ENCODE measurements around the gene ALOX5. TPM values are rescaled to one million over a fixed set of nuclear protein-coding genes. Genes with fewer than 3 reads are reported as not detected.

Gene ALOX5
- total RNA-seq, 1 experiment from 2014 or later = not detected

- no peak overlapping the region for H3K4me3 ChIP-seq
- DNase-seq (ENCODE audit: low read depth in 1 of 2, low spot score in 2 of 2) = no peak
Measured at GRCh38 chr10:45456822-45457221, 82.8 kb downstream of the ALOX5 start.

GRCh38 chr10:45457487-45457886, 83.5 kb downstream of the ALOX5 start:
- no peak overlapping the region for H3K27ac ChIP-seq
- no peak overlapping the region for H3K4me3 ChIP-seq
- H3K27me3 ChIP-seq (replicated peaks) = no peaks in the 10 kb centered on the region
- DNase-seq (ENCODE audit: low read depth in 1 of 2, low spot score in 2 of 2) = no peak
- no peaks in the 10 kb centered on the region for H3K9me3 ChIP-seq (replicated peaks)
- H3K4me1 ChIP-seq (replicated peaks) = no peaks in the 10 kb centered on the region
- H3K36me3 ChIP-seq = no peaks in the 10 kb centered on the region

More at GRCh38 chr10:45456822-45457221, 82.8 kb downstream of the ALOX5 start:
- H3K36me3 ChIP-seq = no peaks in the 10 kb centered on the region
- H3K4me1 ChIP-seq (replicated peaks) = no peaks in the 10 kb centered on the region
- no peak overlapping the region for H3K27ac ChIP-seq
- no peaks in the 10 kb centered on the region for H3K27me3 ChIP-seq (replicated peaks)
- H3K9me3 ChIP-seq (replicated peaks) = no peaks in the 10 kb centered on the region

DNA sequence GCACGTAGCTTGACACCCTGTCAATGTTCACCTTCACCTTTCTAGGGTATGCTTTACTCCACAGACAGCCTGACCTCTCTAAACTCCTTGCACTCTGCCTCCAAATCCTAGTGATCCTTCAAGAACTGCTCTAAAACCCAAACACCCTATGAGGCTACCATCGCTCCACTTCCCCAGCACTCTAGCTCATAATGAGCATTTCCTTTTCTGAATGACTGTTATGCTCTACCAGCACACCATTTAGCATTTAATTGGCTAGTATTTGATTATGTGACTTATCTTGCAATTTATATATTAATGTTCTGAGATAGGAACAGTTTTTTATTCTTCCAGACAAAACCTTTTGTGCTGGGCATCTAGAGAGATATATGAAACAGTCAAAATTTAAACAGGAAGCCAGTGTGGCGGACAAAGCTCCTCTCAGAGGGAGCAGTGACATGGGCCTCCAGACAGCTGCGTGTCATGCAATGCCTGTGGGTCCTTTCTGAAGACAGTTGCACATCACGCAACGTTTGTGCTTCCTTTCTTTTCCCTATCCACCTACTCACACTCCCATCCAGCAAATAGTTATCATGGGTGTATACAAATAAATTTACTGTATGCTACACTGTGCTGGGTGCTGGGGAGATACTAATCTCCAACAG, 86.3 kb downstream of the ALOX5 start:
- Histone ChIP-seq H3K4me3 (no peak overlapping the region), H3K36me3 (no peaks in the 10 kb centered on the region), H3K27ac (no peak overlapping the region), H3K27me3 (replicated peaks) (no peaks in the 10 kb centered on the region), H3K9me3 (replicated peaks) (no peaks in the 10 kb centered on the region), H3K4me1 (replicated peaks) (no peaks in the 10 kb centered on the region)
- DNase-seq (ENCODE audit: low read depth in 1 of 2, low spot score in 2 of 2) = no peak

- Histone ChIP-seq H3K36me3 (no peaks in the 10 kb centered on the region), H3K27me3 (replicated peaks) (no peaks in the 10 kb centered on the region), H3K4me1 (replicated peaks) (no peaks in the 10 kb centered on the region), H3K4me3 (no peak overlapping the region), H3K9me3 (replicated peaks) (no peaks in the 10 kb centered on the region), H3K27ac (no peak overlapping the region)
- no peak for DNase-seq (ENCODE audit: low read depth in 1 of 2, low spot score in 2 of 2)
Measured at GRCh38 chr10:45461034-45461433, 87.0 kb downstream of the ALOX5 start.

DNA sequence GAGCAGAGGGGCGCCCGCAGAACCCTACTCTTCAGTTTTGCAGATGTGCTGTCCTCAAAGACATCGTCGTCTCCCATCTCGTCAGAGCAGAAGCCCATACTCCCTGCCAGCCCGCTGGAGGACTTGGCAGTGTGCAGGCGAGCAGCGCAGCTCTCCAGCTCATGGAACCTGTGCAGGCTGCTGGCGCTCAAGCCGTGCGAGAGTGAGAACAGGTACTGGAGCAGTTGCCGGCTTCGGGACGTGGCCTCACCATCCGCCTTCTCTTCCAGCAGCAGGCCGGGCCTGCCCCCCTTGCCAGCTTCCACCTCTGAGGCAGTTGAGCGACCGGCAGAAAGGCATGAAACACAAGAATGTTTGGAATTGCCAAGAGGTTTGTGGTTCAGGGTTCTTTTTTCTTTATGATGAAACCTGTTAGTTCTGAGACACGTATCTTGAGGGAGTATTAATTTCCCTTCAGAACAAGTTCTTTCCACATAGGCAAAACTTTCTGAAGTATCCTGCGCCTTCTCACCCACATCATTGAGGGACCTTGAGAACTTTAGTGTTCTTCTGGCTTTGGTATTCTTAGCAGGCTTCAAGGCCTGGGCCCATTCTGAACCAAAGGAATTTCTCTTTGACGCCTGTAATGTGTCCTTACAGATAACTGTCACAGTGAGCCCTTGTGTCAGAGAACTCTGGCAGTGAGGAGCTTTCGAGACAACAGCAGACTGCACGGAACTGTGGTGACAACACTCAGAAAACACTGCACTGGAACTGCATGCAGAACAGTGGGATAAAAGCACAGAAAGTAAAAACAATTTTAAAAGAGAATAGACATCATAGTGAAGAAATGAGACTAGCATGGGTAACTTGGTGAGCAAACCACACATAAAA, 89.5 kb downstream of the ALOX5 start:
- Histone ChIP-seq H3K9me3 (replicated peaks) (no peaks in the 10 kb centered on the region), H3K4me3 (no peak overlapping the region), H3K36me3 (no peaks in the 10 kb centered on the region), H3K27me3 (replicated peaks) (no peaks in the 10 kb centered on the region), H3K27ac (no peak overlapping the region), H3K4me1 (replicated peaks) (no peaks in the 10 kb centered on the region)
- DNase-seq (ENCODE audit: low read depth in 1 of 2, low spot score in 2 of 2) = peak in 1 of 2 experiments; percentile 4

- Histone ChIP-seq H3K4me1 (replicated peaks) (peaks cover 2% of the 10 kb centered on the region; the same call in 1 of the 2 replicates), H3K27me3 (replicated peaks) (no peaks in the 10 kb centered on the region), H3K36me3 (no peaks in the 10 kb centered on the region), H3K27ac (no peak overlapping the region), H3K4me3 (no peak overlapping the region), H3K9me3 (replicated peaks) (no peaks in the 10 kb centered on the region)
- peak; percentile 44 to 67 for DNase-seq (ENCODE audit: low read depth in 1 of 2, low spot score in 2 of 2)
Measured at GRCh38 chr10:45464958-45465567, 91.0 kb downstream of the ALOX5 start.

DNA sequence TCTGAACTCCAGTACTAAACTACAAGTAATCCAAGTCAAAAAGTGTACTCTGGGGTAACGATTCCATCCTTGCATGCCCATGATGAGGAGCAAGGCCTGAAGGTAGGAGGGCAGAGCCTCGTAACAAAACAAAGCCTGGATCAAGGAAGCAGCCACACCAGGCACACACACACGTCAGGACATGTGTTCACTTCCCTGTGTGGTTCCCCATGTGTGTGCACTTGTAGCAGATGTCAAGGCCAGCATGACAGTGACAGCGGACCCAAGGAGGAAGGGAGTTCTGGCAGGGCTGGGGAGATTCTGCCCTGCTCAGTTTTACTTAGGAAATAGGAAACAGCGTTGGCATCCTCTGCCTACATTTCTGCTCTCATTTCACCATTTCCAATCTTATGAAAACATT, 92.8 kb downstream of the ALOX5 start:
- H3K4me1 ChIP-seq (replicated peaks) = peaks cover 12% of the 10 kb centered on the region
- H3K9me3 ChIP-seq (replicated peaks) = no peaks in the 10 kb centered on the region
- no peak overlapping the region for H3K4me3 ChIP-seq
- H3K36me3 ChIP-seq = no peaks in the 10 kb centered on the region
- H3K27ac ChIP-seq = no peak overlapping the region
- H3K27me3 ChIP-seq (replicated peaks) = no peaks in the 10 kb centered on the region
- no peak for DNase-seq (ENCODE audit: low read depth in 1 of 2, low spot score in 2 of 2)

DNA sequence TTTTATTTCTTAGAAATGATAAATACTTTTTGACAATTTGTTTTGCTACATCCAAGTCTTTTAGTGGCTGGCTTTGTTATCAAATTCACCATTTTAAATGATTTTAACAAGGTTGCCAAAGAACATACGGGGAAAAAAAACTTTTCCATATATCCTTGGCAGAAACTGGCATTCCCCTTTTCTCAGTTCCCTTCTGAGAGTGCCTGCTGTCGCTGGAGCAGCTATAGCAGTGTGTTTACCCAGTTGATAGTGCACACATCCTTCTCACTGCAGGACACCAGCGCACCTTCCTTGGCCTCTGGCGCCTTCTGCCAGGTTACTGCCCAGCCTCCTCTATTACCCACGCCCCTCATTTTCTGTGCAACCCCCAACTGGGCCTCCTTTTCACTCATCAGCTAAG, 94.1 kb downstream of the ALOX5 start:
- no peaks in the 10 kb centered on the region for H3K9me3 ChIP-seq (replicated peaks)
- H3K4me1 ChIP-seq (replicated peaks) = peaks cover 12% of the 10 kb centered on the region
- H3K27ac ChIP-seq = no peak overlapping the region
- DNase-seq (ENCODE audit: low read depth in 1 of 2, low spot score in 2 of 2) = no peak
- no peaks in the 10 kb centered on the region for H3K36me3 ChIP-seq
- H3K27me3 ChIP-seq (replicated peaks) = no peaks in the 10 kb centered on the region
- no peak overlapping the region for H3K4me3 ChIP-seq

GRCh38 chr10:45470098-45471012, 96.3 kb downstream of the ALOX5 start:
- Histone ChIP-seq H3K36me3 (no peaks in the 10 kb centered on the region), H3K4me1 (replicated peaks) (peaks cover 12% of the 10 kb centered on the region), H3K9me3 (replicated peaks) (no peaks in the 10 kb centered on the region), H3K27me3 (replicated peaks) (no peaks in the 10 kb centered on the region), H3K4me3 (no peak overlapping the region), H3K27ac (peak overlapping the region; percentile 27)
- peak in 1 of 2 experiments; percentile 15 for DNase-seq (ENCODE audit: low read depth in 1 of 2, low spot score in 2 of 2)

DNA sequence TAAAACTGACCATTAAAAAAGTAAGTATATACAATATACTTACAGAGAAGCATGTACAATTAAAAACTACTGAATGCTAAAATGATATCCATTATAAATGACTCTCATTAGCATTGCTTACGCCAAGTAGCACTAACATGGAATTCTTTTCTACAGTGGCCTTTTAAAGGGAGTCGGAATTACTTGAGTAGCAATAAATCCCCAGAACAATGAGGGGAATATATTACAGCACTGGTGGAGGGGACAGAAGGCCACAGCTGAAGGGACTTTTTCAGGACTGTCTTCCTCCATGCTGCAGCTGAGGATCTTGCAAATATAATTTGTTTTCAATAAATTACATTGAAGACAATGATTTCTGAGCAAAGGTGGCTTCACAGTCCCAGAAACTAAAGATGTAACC, 97.0 kb downstream of the ALOX5 start:
- H3K27me3 ChIP-seq (replicated peaks) = no peaks in the 10 kb centered on the region
- no peaks in the 10 kb centered on the region for H3K9me3 ChIP-seq (replicated peaks)
- H3K4me1 ChIP-seq (replicated peaks) = peaks cover 12% of the 10 kb centered on the region
- H3K4me3 ChIP-seq = no peak overlapping the region
- no peak overlapping the region for H3K27ac ChIP-seq
- H3K36me3 ChIP-seq = no peaks in the 10 kb centered on the region
- no peak for DNase-seq (ENCODE audit: low read depth in 1 of 2, low spot score in 2 of 2)

DNA sequence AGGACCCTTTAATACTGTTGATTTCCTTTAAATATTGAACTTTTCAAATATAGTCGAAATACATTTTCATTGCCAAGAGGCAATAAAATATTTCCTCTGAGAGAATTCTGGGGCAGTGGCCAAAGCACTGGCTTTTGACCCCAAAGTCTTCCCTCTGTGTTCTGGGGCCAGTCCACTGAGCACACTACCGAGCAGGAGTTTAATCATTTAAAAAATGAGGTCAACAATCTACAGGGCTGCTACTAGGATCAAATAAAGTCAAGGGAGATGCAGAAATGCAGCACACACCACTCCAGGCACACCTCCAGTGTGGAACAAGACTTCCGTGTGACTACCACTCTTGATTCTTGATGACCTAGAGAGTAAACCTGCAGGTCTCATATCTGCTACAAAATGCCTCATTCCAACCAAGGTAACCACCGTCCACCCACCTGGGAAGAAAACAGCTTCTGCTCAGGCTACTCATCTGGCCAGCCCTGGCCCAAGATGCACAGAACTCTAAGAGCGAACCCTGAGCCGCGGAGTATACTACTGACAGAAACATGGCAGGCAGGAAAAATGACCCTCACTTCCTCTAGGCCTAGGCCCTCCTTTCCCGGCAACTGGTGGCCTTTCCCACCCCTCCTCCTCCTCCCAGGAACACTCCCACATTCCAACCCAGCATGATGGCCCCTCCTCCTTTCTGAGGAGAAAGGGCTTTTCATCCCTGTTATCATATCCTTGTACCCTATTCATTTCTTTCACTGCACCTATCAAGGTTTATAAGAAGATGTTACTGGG, 97.7 kb downstream of the ALOX5 start:
- H3K27ac ChIP-seq = no peak overlapping the region

DNA sequence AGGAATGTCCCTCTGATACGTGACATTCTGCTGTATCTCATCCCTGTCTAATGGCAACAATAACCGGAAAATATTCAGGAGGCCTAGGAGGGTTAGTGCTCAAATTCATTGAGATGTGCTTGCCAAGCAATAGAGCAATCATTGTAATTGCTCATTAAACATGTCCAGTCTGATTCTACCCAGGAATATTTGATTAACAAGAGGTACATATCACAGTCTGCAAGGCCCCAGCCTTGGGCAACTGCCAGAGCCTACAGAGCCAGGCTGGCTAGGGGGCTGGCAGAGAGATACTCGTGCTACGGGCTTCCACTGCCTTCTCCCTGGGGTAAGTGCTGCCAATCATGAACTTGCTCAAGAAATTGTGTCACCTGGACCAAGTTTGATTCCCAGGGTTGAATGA, 99.1 kb downstream of the ALOX5 start:
- Histone ChIP-seq H3K9me3 (replicated peaks) (no peaks in the 10 kb centered on the region), H3K36me3 (no peaks in the 10 kb centered on the region), H3K4me1 (replicated peaks) (peaks cover 12% of the 10 kb centered on the region), H3K27ac (no peak overlapping the region), H3K27me3 (replicated peaks) (no peaks in the 10 kb centered on the region), H3K4me3 (no peak overlapping the region)
- DNase-seq (ENCODE audit: low read depth in 1 of 2, low spot score in 2 of 2) = no peak

More for the DNA sequence above, 97.7 kb downstream of the ALOX5 start:
- Histone ChIP-seq H3K4me3 (no peak overlapping the region), H3K27me3 (replicated peaks) (no peaks in the 10 kb centered on the region), H3K9me3 (replicated peaks) (no peaks in the 10 kb centered on the region), H3K4me1 (replicated peaks) (peaks cover 12% of the 10 kb centered on the region), H3K36me3 (no peaks in the 10 kb centered on the region)
- no peak for DNase-seq (ENCODE audit: low read depth in 1 of 2, low spot score in 2 of 2)

GRCh38 chr10:45476559-45476958, 102.5 kb downstream of the ALOX5 start:
- Histone ChIP-seq H3K27ac (no peak overlapping the region), H3K36me3 (no peaks in the 10 kb centered on the region), H3K9me3 (replicated peaks) (no peaks in the 10 kb centered on the region), H3K27me3 (replicated peaks) (no peaks in the 10 kb centered on the region), H3K4me3 (no peak overlapping the region), H3K4me1 (replicated peaks) (no peaks in the 10 kb centered on the region)
- no peak for DNase-seq (ENCODE audit: low read depth in 1 of 2, low spot score in 2 of 2)
